Measurements from ENCODE around the gene TAF5L. TPM values are rescaled to one million over a fixed set of nuclear protein-coding genes. Genes with fewer than 3 reads are reported as not detected.
"Not testable (repeated sequence)": the region's sequence is repeated elsewhere in the genome, so short reads cannot be mapped to it uniquely, and the experiment has no call there.

TAF5L gene
- total and polyA plus RNA-seq, 10 of the 15 experiments (the other 5 are each of a cell fraction or from before 2014, with no cell fraction given): 1.1 to 26.2 (median 19.1) TPM

- in situ Hi-C loops (cut with MboI); BruUV-seq (replicated peaks); intact Hi-C loops (cut with micrococcal nuclease; ENCODE audit: unreplicated experiment); H3K9me3 ChIP-seq (replicated peaks; ENCODE audit: control insufficient read depth, insufficient read depth, low read length); H3K27ac ChIP-seq (ENCODE audit: control insufficient read depth, insufficient read depth); POLR2A ChIA-PET; H2AFZ ChIP-seq (ENCODE audit: control insufficient read depth, low read depth, low read length); H3K4me3 ChIP-seq; DNase-seq (ENCODE audit: low read depth, low spot score); H4K20me1 ChIP-seq (ENCODE audit: control insufficient read depth, insufficient read depth); H3K9ac ChIP-seq (ENCODE audit: control insufficient read depth, insufficient read depth, low read length); H3K36me3 ChIP-seq (ENCODE audit: control insufficient read depth in 2 of 2, insufficient read depth in 2 of 2, low read length in 1 of 2); FAIRE-seq; H3K27me3 ChIP-seq (replicated peaks in 1 of 2; ENCODE audit: control insufficient read depth in 2 of 2, insufficient read depth in 2 of 2, low read length in 1 of 2); ATAC-seq: not testable (repeated sequence)
- RAD21 ChIA-PET (ENCODE audit: unreplicated experiment): interaction anchor here (3.5 kb wide), 1 partner anchor 65 kb away, joined by 25 read pairs; the partner anchor contains the start of gene ABCB10
- H3K79me2 ChIP-seq (ENCODE audit: control insufficient read depth, insufficient read depth, low read length): peaks cover 87% of the 10 kb centered on the region
- CTCF ChIA-PET: interaction anchor here (1.8 to 3.8 kb wide), 3 partner anchors 26 to 64 kb away, joined by 6 to 22 read pairs (median 6); partner anchors contain the start of gene ABCB10
- SMC1A ChIA-PET (ENCODE audit: uncharacterized antibody, unreplicated experiment): interaction anchor here (0.6 to 2.9 kb wide), 5 partner anchors 9 to 500 kb away, joined by 3 to 25 read pairs (median 4); partner anchors contain the start of gene ABCB10
- WGBS (ENCODE audit: insufficient coverage, insufficient replicate concordance, low lambda C conversion rate, missing lambda C conversion rate): 99% methylated on average over 10 of the region's 10 CpGs
- peak overlapping the region; percentile 74; the same call in 1 of the 2 replicates for H3K4me2 ChIP-seq (ENCODE audit: control insufficient read depth, insufficient read depth)
- peaks cover 24% of the 10 kb centered on the region for H3K4me1 ChIP-seq (ENCODE audit: control insufficient read depth, insufficient read depth, low read length)
Observed at GRCh38 chr1:229622641-229623120, 3.2 kb downstream of the TAF5L start.

GRCh38 chr1:229621663-229622062 is 4.3 kb downstream of the TAF5L start:
- H3K79me2 ChIP-seq (ENCODE audit: control insufficient read depth, insufficient read depth, low read length): peaks cover 85% of the 10 kb centered on the region
- no peak overlapping the region for H3K9ac ChIP-seq (ENCODE audit: control insufficient read depth, insufficient read depth, low read length)
- ChIA-PET SMC1A (ENCODE audit: uncharacterized antibody, unreplicated experiment) (interaction anchor here (0.7 kb wide), 1 partner anchor 22 kb away, joined by 3 read pairs; no protein-coding TSS in a partner anchor), CTCF (no interaction called here), POLR2A (no interaction called here), RAD21 (ENCODE audit: unreplicated experiment) (interaction anchor here (1.2 kb wide), 1 partner anchor 40 kb away, joined by 3 read pairs; no protein-coding TSS in a partner anchor)
- BruUV-seq (replicated peaks): no TSS peak
- no peak for FAIRE-seq
- no peak overlapping the region for H3K4me2 ChIP-seq (ENCODE audit: control insufficient read depth, insufficient read depth)
- no peak overlapping the region for H2AFZ ChIP-seq (ENCODE audit: control insufficient read depth, low read depth, low read length)
- intact Hi-C loops (cut with micrococcal nuclease; ENCODE audit: unreplicated experiment) (no loop called here), in situ Hi-C loops (cut with MboI) (no loop called here)
- WGBS (ENCODE audit: insufficient coverage, insufficient replicate concordance, low lambda C conversion rate, missing lambda C conversion rate): 95% methylated on average over 2 of the region's 2 CpGs
- no peak overlapping the region for H3K27ac ChIP-seq (ENCODE audit: control insufficient read depth, insufficient read depth)
- no peaks in the 10 kb centered on the region for H3K9me3 ChIP-seq (replicated peaks; ENCODE audit: control insufficient read depth, insufficient read depth, low read length)
- no peaks in the 10 kb centered on the region for H3K27me3 ChIP-seq (replicated peaks in 1 of 2; ENCODE audit: control insufficient read depth in 2 of 2, insufficient read depth in 2 of 2, low read length in 1 of 2)
- peaks cover 0 to 3% of the 10 kb centered on the region in 2 experiments; a peak in 1 of 4 replicates for H3K36me3 ChIP-seq (ENCODE audit: control insufficient read depth in 2 of 2, insufficient read depth in 2 of 2, low read length in 1 of 2)
- no peaks in the 10 kb centered on the region for H4K20me1 ChIP-seq (ENCODE audit: control insufficient read depth, insufficient read depth)
- ATAC-seq: no peak
- no peak overlapping the region for H3K4me3 ChIP-seq
- DNase-seq (ENCODE audit: low read depth, low spot score): no peak
- H3K4me1 ChIP-seq (ENCODE audit: control insufficient read depth, insufficient read depth, low read length): peaks cover 24% of the 10 kb centered on the region
- no peak for TF ChIP-seq HDAC2 (IDR thresholded peaks at IDR 0.05)
- TF ChIP-seq GATAD2B (conservative IDR thresholded peaks at IDR 0.05; ENCODE audit: low read depth): no peak
- TF ChIP-seq NFXL1 (IDR thresholded peaks at IDR 0.05; ENCODE audit: borderline replicate concordance): no peak
- TF ChIP-seq TCF3 (IDR thresholded peaks at IDR 0.05; ENCODE audit: borderline replicate concordance, insufficient read depth, low read depth, low read length): no peak
- TF ChIP-seq MEF2A (IDR thresholded peaks at IDR 0.05; ENCODE audit: insufficient read depth, low read depth, low read length): no peak
- TF ChIP-seq IKZF2 (IDR thresholded peaks at IDR 0.05): no peak
- no peak for TF ChIP-seq NBN (IDR thresholded peaks at IDR 0.05)
- no peak for TF ChIP-seq KAT2A (conservative IDR thresholded peaks at IDR 0.05; ENCODE audit: control insufficient read depth, low read depth, low read length)
- TF ChIP-seq, protein P1, sequence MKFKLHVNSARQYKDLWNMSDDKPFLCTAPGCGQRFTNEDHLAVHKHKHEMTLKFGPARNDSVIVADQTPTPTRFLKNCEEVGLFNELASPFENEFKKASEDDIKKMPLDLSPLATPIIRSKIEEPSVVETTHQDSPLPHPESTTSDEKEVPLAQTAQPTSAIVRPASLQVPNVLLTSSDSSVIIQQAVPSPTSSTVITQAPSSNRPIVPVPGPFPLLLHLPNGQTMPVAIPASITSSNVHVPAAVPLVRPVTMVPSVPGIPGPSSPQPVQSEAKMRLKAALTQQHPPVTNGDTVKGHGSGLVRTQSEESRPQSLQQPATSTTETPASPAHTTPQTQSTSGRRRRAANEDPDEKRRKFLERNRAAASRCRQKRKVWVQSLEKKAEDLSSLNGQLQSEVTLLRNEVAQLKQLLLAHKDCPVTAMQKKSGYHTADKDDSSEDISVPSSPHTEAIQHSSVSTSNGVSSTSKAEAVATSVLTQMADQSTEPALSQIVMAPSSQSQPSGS (IDR thresholded peaks at IDR 0.05; ENCODE audit: low read length): no peak
- no peak for TF ChIP-seq CBX3 (IDR thresholded peaks at IDR 0.05; ENCODE audit: borderline replicate concordance, low read depth)
- no peak for TF ChIP-seq SMARCA5 (IDR thresholded peaks at IDR 0.05)
- TF ChIP-seq E2F8 (IDR thresholded peaks at IDR 0.05; ENCODE audit: low read depth, partially characterized antibody): no peak

All from GM12878 (cell line).